ENCODE results near the gene SEL1L. TPM values are rescaled to one million over a fixed set of nuclear protein-coding genes. Genes with fewer than 3 reads are reported as not detected.
"Not testable (repeated sequence)": the region's sequence is repeated elsewhere in the genome, so short reads cannot be mapped to it uniquely, and the experiment has no call there.

SEL1L gene
- polyA plus RNA-seq, 1 of the 3 experiments (the other 2 are of a cell fraction): 13.8 TPM

DNA sequence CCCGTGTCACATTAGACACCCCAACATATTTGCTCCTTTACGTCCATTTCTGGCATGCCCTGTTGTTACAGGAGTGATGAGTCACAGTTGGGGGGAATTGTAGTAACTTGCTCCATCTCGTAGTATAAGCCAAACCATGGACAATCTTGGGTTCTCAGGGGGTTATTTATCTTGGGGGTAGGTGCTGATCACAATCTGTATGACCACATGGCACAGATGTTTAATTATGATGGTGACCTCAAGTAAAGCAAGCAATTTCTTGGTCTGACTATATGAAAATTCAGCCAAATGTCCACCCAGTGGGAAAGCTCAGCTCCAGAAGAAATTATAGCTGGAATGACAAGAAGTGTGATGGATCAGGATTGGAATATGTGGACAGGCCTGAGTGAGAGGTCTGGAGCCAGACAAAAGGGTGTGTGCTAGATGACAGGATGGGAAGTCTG lies 101.4 kb downstream of the SEL1L start:
- H3K4me1 ChIP-seq (ENCODE audit: control insufficient read depth in 1 of 2, insufficient read depth in 2 of 2, low read depth in 1 of 2, low read length in 1 of 2): peaks cover 3 to 13% of the 10 kb centered on the region in 2 experiments; a peak in 2 of 4 replicates
- ChIA-PET CTCF (interaction anchor here (1.5 kb wide), 1 partner anchor 21 kb away, joined by 4 read pairs; no protein-coding TSS in a partner anchor), POLR2A (interaction anchor here (1.2 kb wide), 1 partner anchor 49 kb away, joined by 3 read pairs; no protein-coding TSS in a partner anchor)
- no peaks in the 10 kb centered on the region for H3K36me3 ChIP-seq (replicated peaks in 1 of 2; ENCODE audit: control insufficient read depth in 1 of 2, insufficient read depth in 2 of 2, low read length in 1 of 2)
- H3K27me3 ChIP-seq (ENCODE audit: insufficient read depth): peaks cover 25% of the 10 kb centered on the region
- no peak overlapping the region for H3K4me2 ChIP-seq
- H2AFZ ChIP-seq (ENCODE audit: low read depth): no peak overlapping the region
- no peak overlapping the region for H3K27ac ChIP-seq (ENCODE audit: low read depth in 2 of 2, low read length in 1 of 2)
- WGBS (ENCODE audit: low lambda C conversion rate): 33% methylated on average over 3 of the region's 3 CpGs
- H3K9ac ChIP-seq: no peak overlapping the region
- H3K79me2 ChIP-seq (ENCODE audit: insufficient read depth): no peaks in the 10 kb centered on the region
- no peak for TF ChIP-seq MEF2A (IDR thresholded peaks at IDR 0.05; ENCODE audit: borderline replicate concordance, low read depth)
- no peak for TF ChIP-seq NFIC (IDR thresholded peaks at IDR 0.05; ENCODE audit: borderline replicate concordance)
- no peak for TF ChIP-seq YY1 (IDR thresholded peaks at IDR 0.05; ENCODE audit: low read depth)
- TF ChIP-seq FOXJ3 (CRISPR knock-in tag; IDR thresholded peaks at IDR 0.05): no peak
- no peak for TF ChIP-seq ELF1 (IDR thresholded peaks at IDR 0.05)
- no peaks in the 10 kb centered on the region for H3F3A ChIP-seq (replicated peaks; ENCODE audit: insufficient read depth)
- no peaks in the 10 kb centered on the region for H3K9me3 ChIP-seq
- no peaks in the 10 kb centered on the region for H4K20me1 ChIP-seq (ENCODE audit: insufficient read depth)
- DNase-seq: no peak
- no peak overlapping the region for H3K4me3 ChIP-seq (ENCODE audit: low read depth in 2 of 2, low read length in 1 of 2)
- H3K9me2 ChIP-seq: no peaks in the 10 kb centered on the region

DNA sequence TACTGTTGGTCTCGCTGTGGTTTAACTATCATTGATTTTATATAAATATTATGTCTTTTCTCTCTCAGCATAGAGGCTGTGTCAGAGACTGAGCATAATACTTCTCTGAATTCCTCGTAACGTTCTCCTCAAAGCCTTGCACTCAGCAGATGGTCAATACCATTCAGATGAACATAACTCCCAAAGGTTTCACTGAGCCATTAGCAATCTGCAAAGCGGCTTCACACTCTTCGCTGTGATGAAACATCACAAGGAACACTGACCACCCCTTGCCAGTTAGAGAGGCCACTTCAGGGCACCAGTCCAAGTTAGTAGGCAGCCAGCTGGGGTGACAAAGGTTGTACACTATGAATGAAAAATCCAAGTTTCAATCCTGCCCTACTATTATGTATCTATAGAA lies 103.4 kb downstream of the SEL1L start:
- TF ChIP-seq CHD2 (IDR thresholded peaks at IDR 0.05; ENCODE audit: low read length, partially characterized antibody): no peak
- no peak for TF ChIP-seq EP300 (IDR thresholded peaks at IDR 0.05; ENCODE audit: borderline replicate concordance in 1 of 2, low read depth in 1 of 2, low read length in 1 of 2)
- WGBS (ENCODE audit: low lambda C conversion rate): 54% methylated on average over 5 of the region's 5 CpGs
- Histone ChIP-seq H3K4me1 (ENCODE audit: control insufficient read depth in 1 of 2, insufficient read depth in 2 of 2, low read depth in 1 of 2, low read length in 1 of 2) (peaks cover 3 to 9% of the 10 kb centered on the region in 2 experiments; a peak in 2 of 4 replicates), H3F3A (replicated peaks; ENCODE audit: insufficient read depth) (no peaks in the 10 kb centered on the region), H3K9me2 (no peaks in the 10 kb centered on the region), H3K79me2 (ENCODE audit: insufficient read depth) (no peaks in the 10 kb centered on the region), H3K4me3 (ENCODE audit: low read depth in 2 of 2, low read length in 1 of 2) (no peak overlapping the region), H4K20me1 (ENCODE audit: insufficient read depth) (no peaks in the 10 kb centered on the region), H3K9ac (no peak overlapping the region), H3K4me2 (no peak overlapping the region), H3K9me3 (no peaks in the 10 kb centered on the region), H3K36me3 (replicated peaks in 1 of 2; ENCODE audit: control insufficient read depth in 1 of 2, insufficient read depth in 2 of 2, low read length in 1 of 2) (no peaks in the 10 kb centered on the region), H2AFZ (ENCODE audit: low read depth) (no peak overlapping the region), H3K27ac (ENCODE audit: low read depth in 2 of 2, low read length in 1 of 2) (no peak overlapping the region), H3K27me3 (ENCODE audit: insufficient read depth) (peaks cover 11% of the 10 kb centered on the region; the same call in 1 of the 2 replicates)
- ChIA-PET POLR2A (no interaction called here), CTCF (interaction anchor here (2.0 kb wide), 2 partner anchors 35 to 161 kb away, joined by 5 to 6 read pairs; no protein-coding TSS in a partner anchor)
- no peak for DNase-seq

DNA sequence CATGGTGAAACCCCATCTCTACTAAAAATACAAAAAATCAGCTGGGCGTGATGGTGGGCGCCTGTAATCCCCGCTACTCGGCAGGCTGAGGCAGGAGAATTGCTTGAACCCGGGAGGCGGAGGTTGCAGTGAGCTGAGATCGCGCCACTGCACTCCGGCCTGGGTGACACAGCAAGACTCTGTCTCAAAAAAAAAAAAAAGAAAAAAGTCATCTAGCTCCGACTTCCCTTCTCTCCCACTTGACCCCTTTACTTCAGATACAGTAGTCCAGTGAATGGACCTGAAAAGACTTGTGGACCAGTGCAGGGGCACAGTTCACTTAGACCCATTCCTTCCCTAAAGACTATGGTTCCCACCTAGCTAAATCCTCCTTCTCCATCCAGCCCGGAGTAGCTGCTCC lies 103.9 kb downstream of the SEL1L start:
- not testable (repeated sequence) for H3K9ac ChIP-seq; H3K27me3 ChIP-seq (ENCODE audit: insufficient read depth)

More for the DNA sequence above, 103.9 kb downstream of the SEL1L start:
- H3K9me3 ChIP-seq; H3K4me2 ChIP-seq; H4K20me1 ChIP-seq (ENCODE audit: insufficient read depth); POLR2A ChIA-PET; H2AFZ ChIP-seq (ENCODE audit: low read depth); H3K79me2 ChIP-seq (ENCODE audit: insufficient read depth); H3K4me1 ChIP-seq (ENCODE audit: control insufficient read depth in 1 of 2, insufficient read depth in 2 of 2, low read depth in 1 of 2, low read length in 1 of 2); H3K36me3 ChIP-seq (replicated peaks in 1 of 2; ENCODE audit: control insufficient read depth in 1 of 2, insufficient read depth in 2 of 2, low read length in 1 of 2); H3K27ac ChIP-seq (ENCODE audit: low read depth in 2 of 2, low read length in 1 of 2); DNase-seq; H3K9me2 ChIP-seq; H3K4me3 ChIP-seq (ENCODE audit: low read depth in 2 of 2, low read length in 1 of 2); H3F3A ChIP-seq (replicated peaks; ENCODE audit: insufficient read depth): not testable (repeated sequence)
- WGBS (ENCODE audit: low lambda C conversion rate): 72% methylated on average over 11 of the region's 11 CpGs
- CTCF ChIA-PET: interaction anchor here (2.0 kb wide), 2 partner anchors 36 to 160 kb away, joined by 5 to 6 read pairs; no protein-coding TSS in a partner anchor

Data from SK-N-SH (cell line).